Frontal cortex (tissue), 4 donors: ENCODE results near the gene ZNF320. TPM values are rescaled to one million over a fixed set of nuclear protein-coding genes. Genes with fewer than 3 reads are reported as not detected.
"Not testable (repeated sequence)": the region's sequence is repeated elsewhere in the genome, so short reads cannot be mapped to it uniquely, and the experiment has no call there.

Source experiments
- DNase-seq, 2 donors: peaks; one replicate each; pipeline ENCODE4 v3.0.0; 2012; ENCODE audit warnings: low spot score in 2 of 2
- FAIRE-seq: peaks from 2 replicates; lab custom pipeline; 2012; peaks lifted over from hg19 to GRCh38; lab: Jason Lieb, UNC
- small RNA-seq: library from RNA; depleted of rRNA; stranded (forward); fragments of <200 nt; gene quantifications from one replicate; pipeline ENCODE3, GENCODE V24; 2014
- total RNA-seq: library from RNA; depleted of rRNA; stranded (reverse); fragments of >200 nt; gene quantifications from one replicate; pipeline ENCODE4 v1.2.3, GENCODE V29; 2014
- donor health status: control.
- donor health status: control.
- donor health status: control.

ZNF320 gene
- total RNA-seq, 1 donor from 2014 or later = 32.2 TPM

DNA sequence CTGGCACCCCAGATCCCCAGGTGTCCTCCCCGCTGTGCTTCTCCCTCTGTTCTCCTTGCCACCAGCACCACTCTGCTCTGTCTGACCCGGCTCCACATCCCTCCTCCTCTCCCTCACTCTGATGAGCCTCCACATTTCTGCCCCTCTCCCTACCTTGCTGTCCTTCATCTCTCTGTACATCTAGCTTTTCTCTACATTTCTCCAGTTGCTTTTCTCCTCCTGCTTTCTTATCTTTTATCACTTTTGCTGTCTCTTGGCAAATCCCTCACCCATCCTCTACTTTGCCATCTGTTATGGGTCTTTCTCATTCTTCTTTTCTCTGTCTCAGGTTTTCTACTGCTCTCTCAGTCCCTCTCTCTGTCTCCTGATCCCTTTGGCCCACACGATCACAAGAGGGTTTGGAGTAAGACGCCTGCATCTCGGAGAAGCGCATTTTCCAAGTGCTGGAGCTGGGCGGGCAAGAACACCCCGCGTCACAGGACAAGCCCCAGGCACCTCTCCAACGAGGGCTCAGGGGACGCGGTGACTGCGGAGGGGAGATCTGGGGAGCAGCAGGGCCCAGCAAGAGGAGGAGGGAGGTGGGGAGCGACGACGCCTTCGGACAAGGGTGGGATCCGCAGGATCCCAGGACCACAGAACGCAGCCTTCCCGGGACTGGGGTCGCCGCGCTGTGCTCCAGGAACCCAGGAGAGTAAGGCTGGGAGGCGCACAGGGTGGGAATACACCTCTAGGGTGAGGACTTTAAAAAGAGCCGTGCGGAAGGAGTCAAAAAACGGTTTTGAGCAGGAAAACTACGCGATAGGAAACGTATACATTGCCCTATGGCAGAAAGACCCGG is 40.7 kb downstream of the ZNF320 start:
- not testable (repeated sequence) for DNase-seq, FAIRE-seq

Small RNA genes within 50 kb of the gene (small RNA-seq; reads per million reads assigned to genes)
- gene ZNF320 = 0.23 reads per million

Other genes starting within 250 kb of the ZNF320 start
- 20.4 TPM for gene ZNF611, start 162.6 kb downstream of the ZNF320 start, total RNA-seq
- 0.41 TPM for gene ZNF600, start 110.8 kb downstream of the ZNF320 start, total RNA-seq
- gene ZNF28, start 76.0 kb downstream of the ZNF320 start, total RNA-seq = 36.3 TPM
- 57.9 TPM for gene ZNF468, start 40.0 kb downstream of the ZNF320 start, total RNA-seq
- 3.3 TPM for gene ZNF888, start 25.8 kb upstream of the ZNF320 start, total RNA-seq
- gene ZNF816, start 65.2 kb upstream of the ZNF320 start, total RNA-seq = 2.4 TPM
- gene ERVV-1, start 116.3 kb upstream of the ZNF320 start, total RNA-seq = not detected
- not detected for gene ERVV-2, start 147.1 kb upstream of the ZNF320 start, total RNA-seq
- 26.5 TPM for gene ZNF160, start 205.8 kb upstream of the ZNF320 start, total RNA-seq
- gene ZNF415, start 235.3 kb upstream of the ZNF320 start, total RNA-seq = 23.6 TPM